ENCODE data around the gene USH2A. TPM values are rescaled to one million over a fixed set of nuclear protein-coding genes. Genes with fewer than 3 reads are reported as not detected.

The USH2A gene
- total RNA-seq, 4 donors from 2014 or later: 0.14 TPM; not detected in 3

DNA sequence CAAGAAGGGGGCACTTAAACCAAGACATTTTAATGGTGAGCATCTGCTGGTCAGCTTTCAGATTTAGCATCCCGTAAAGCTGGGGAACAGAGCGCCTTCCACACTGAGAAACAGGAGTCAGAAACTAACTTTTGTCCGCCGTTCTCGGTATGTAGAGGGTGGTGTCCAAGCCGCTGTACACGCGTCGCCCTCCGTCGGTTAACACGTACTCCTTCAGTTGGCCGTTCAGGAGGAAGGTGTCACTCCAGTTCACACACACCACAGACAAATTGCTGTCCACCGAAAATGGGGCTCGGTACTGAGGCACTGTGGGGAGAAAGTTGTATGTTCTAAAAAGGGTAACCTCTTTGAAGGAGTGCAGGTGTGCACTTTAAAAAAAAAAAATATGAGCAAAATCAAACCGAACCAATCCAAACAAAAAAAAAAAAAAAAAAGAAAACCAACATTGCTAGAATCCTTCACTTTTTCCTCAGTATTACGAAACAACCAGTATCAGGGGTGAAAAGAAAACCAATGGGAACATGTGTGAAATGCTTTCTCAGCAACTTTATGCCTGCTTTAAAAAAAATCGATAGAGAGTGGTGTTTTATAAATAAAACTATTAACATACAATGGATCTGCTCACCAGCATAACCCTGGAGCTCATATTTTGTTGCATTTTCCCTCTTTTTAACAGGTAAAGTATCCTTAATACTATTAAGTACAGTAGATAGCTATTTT is 782.7 kb downstream of the USH2A start:
- H3K9me3 ChIP-seq: no peaks in the 10 kb centered on the region
- H3K4me3 ChIP-seq: no peak overlapping the region
- DNase-seq: no peak
- H3K36me3 ChIP-seq: no peaks in the 10 kb centered on the region
- no peaks in the 10 kb centered on the region for H3K4me1 ChIP-seq
- intact Hi-C loops (cut with DNase I; ENCODE audit: low total_unique reads): no loop called here
- no peaks in the 10 kb centered on the region for H3K27me3 ChIP-seq
- H3K27ac ChIP-seq: no peak overlapping the region
- TF ChIP-seq CTCF (IDR thresholded peaks at IDR 0.05) (no peak), POLR2A (IDR thresholded peaks at IDR 0.05) (no peak)

- H3K27ac ChIP-seq: no peak overlapping the region
- no peaks in the 10 kb centered on the region for H3K4me1 ChIP-seq
- H3K4me3 ChIP-seq: no peak overlapping the region
- DNase-seq: no peak
- TF ChIP-seq POLR2A (IDR thresholded peaks at IDR 0.05): no peak
- TF ChIP-seq CTCF (IDR thresholded peaks at IDR 0.05): no peak
- H3K27me3 ChIP-seq: no peaks in the 10 kb centered on the region
- H3K9me3 ChIP-seq: no peaks in the 10 kb centered on the region
- H3K36me3 ChIP-seq: no peaks in the 10 kb centered on the region
- intact Hi-C loops (cut with DNase I; ENCODE audit: low total_unique reads): no loop called here
Observed at GRCh38 chr1:215637041-215637573, 786.1 kb downstream of the USH2A start.

DNA sequence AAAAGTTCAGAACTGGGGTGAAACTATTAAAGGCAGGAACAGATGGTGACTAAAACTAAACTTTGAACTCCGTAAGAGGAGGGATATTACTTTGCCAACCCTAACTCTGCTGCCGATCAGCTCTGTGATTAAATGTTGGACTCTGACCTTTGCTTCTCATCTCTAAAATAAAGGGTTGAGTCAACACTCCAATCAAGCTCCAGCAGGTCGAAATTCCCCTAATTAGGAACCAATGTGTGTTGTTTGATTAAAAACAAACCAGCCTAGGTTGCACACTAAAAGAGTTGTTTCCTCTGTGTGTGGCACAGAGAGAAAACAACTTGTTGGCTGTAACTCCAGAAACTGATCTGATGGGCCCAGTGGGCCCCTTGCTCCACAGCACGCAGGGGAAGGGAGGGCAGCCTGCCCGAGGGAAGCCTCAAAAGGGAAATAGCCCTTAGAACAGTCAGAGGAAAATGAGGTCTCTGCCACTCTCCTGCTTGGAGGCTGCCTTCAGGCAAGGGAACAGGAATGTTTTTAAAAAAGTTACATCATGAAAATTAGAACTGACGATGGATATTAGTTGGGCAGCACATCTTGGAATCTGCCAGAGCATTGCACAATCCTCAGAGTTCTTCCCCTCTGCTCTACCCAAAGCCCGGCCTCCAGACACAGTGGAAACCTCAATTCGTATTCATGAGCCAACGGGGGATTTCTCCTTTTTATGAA is 786.8 kb downstream of the USH2A start:
- H3K36me3 ChIP-seq: no peaks in the 10 kb centered on the region
- no peaks in the 10 kb centered on the region for H3K9me3 ChIP-seq
- DNase-seq: no peak
- TF ChIP-seq CTCF (IDR thresholded peaks at IDR 0.05) (no peak), POLR2A (IDR thresholded peaks at IDR 0.05) (no peak)
- H3K27me3 ChIP-seq: no peaks in the 10 kb centered on the region
- intact Hi-C loops (cut with DNase I; ENCODE audit: low total_unique reads): no loop called here
- no peak overlapping the region for H3K27ac ChIP-seq
- no peak overlapping the region for H3K4me3 ChIP-seq
- no peaks in the 10 kb centered on the region for H3K4me1 ChIP-seq

GRCh38 chr1:215635827-215636226 is 787.4 kb downstream of the USH2A start:
- Histone ChIP-seq H3K9me3 (no peaks in the 10 kb centered on the region), H3K27ac (no peak overlapping the region), H3K4me1 (no peaks in the 10 kb centered on the region), H3K4me3 (no peak overlapping the region), H3K27me3 (no peaks in the 10 kb centered on the region), H3K36me3 (no peaks in the 10 kb centered on the region)
- TF ChIP-seq POLR2A (IDR thresholded peaks at IDR 0.05) (no peak), CTCF (IDR thresholded peaks at IDR 0.05) (no peak)
- no peak for DNase-seq
- intact Hi-C loops (cut with DNase I; ENCODE audit: low total_unique reads): no loop called here

- DNase-seq: no peak
- Histone ChIP-seq H3K4me1 (no peaks in the 10 kb centered on the region), H3K9me3 (no peaks in the 10 kb centered on the region), H3K4me3 (no peak overlapping the region), H3K27me3 (no peaks in the 10 kb centered on the region), H3K36me3 (no peaks in the 10 kb centered on the region), H3K27ac (no peak overlapping the region)
- intact Hi-C loops (cut with DNase I; ENCODE audit: low total_unique reads): no loop called here
- no peak for TF ChIP-seq POLR2A (IDR thresholded peaks at IDR 0.05)
- TF ChIP-seq CTCF (IDR thresholded peaks at IDR 0.05): no peak
Observed at GRCh38 chr1:215631489-215631888, 791.8 kb downstream of the USH2A start.
